RPMI8226 (cell line): ENCODE results near the gene NOL4L.
"Not testable (repeated sequence)": the region's sequence is repeated elsewhere in the genome, so short reads cannot be mapped to it uniquely, and the experiment has no call there.

Experiments used
- DNase-seq: peaks from one replicate; pipeline ENCODE4 v3.0.0-alpha.2; 2015

NOL4L gene

GRCh38 chr20:32440069-32440757 lies 144.9 kb downstream of the NOL4L start:
- no peak for DNase-seq

- no peak for DNase-seq
Measured at GRCh38 chr20:32439132-32439829, 145.9 kb downstream of the NOL4L start.

GRCh38 chr20:32438331-32438858 lies 146.7 kb downstream of the NOL4L start:
- DNase-seq: no peak

- DNase-seq: peak; percentile 34
Measured at GRCh38 chr20:32437391-32438074, 147.6 kb downstream of the NOL4L start.

GRCh38 chr20:32436968-32437367 lies 148.2 kb downstream of the NOL4L start:
- no peak for DNase-seq

- no peak for DNase-seq
Measured at GRCh38 chr20:32436142-32436861, 148.8 kb downstream of the NOL4L start.

GRCh38 chr20:32435449-32436107 lies 149.6 kb downstream of the NOL4L start:
- no peak for DNase-seq

GRCh38 chr20:32434434-32434833 lies 150.7 kb downstream of the NOL4L start:
- DNase-seq: no peak

GRCh38 chr20:32433311-32434021 lies 151.7 kb downstream of the NOL4L start:
- DNase-seq: no peak

GRCh38 chr20:32432277-32432676 lies 152.9 kb downstream of the NOL4L start:
- no peak for DNase-seq

GRCh38 chr20:32431457-32431856 lies 153.7 kb downstream of the NOL4L start:
- DNase-seq: no peak

- no peak for DNase-seq
Measured at GRCh38 chr20:32429745-32430360, 155.3 kb downstream of the NOL4L start.

- no peak for DNase-seq
Measured at GRCh38 chr20:32429343-32429742, 155.8 kb downstream of the NOL4L start.

GRCh38 chr20:32427996-32428395 lies 157.1 kb downstream of the NOL4L start:
- no peak for DNase-seq

- DNase-seq: no peak
Measured at GRCh38 chr20:32421290-32421689, 163.8 kb downstream of the NOL4L start.

GRCh38 chr20:32418376-32418775 lies 166.8 kb downstream of the NOL4L start:
- DNase-seq: no peak

- DNase-seq: no peak
Measured at GRCh38 chr20:32416206-32416605, 168.9 kb downstream of the NOL4L start.

GRCh38 chr20:32415494-32415893 lies 169.6 kb downstream of the NOL4L start:
- no peak for DNase-seq

- peak; percentile 7 for DNase-seq
Measured at GRCh38 chr20:32411955-32412706, 173.0 kb downstream of the NOL4L start.

- DNase-seq: not testable (repeated sequence)
Measured at GRCh38 chr20:32407131-32407750, 177.9 kb downstream of the NOL4L start.
